ENCODE measurements around the gene RPGRIP1L.

RPGRIP1L gene

DNA sequence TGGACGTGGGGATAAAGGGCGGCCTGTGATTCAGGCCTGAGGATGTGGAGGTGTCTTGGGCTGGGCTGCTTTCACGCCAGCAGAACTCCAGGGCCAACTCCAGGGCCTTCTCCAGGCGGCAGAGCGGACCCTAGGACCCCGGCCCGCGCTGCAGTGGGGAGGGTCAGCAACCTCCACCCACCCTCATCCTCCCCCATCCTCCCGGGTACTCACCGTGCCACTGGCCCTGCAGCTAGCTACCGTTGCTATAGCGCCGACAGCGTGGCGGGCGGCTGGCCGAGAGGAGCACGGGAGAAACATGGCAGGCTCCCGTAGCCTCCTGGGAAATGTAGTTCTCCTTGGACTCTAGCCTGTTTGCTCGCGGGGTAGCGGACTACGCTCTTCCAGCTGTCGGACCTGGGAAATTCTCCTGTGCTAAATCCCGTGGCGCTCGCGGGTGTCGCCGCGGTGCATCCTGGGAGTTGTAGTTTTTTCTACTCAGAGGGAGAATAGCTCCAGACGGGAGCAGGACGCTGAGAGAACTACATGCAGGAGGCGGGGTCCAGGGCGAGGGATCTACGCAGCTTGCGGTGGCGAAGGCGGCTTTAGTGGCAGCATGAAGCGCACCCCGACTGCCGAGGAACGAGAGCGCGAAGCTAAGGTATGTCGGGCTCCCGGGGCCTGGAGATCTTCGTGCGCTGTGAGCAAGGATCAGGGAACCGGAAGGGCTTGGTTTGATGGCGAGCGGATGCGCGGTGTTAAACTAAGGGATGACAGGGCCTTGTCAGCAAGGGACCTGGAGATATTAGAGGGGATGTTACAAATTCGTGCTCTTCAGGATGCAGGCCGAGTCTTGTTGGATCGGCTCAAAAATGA, at the start of gene RPGRIP1L, which contains the start of gene FTO:
TSS of gene RPGRIP1L (minus strand) at position 270 of the 855 bp plus-strand sequence. CDS start 3,136 bp downstream, outside the sequence.
TSS of gene FTO (plus strand) at position 567 of the 855 bp plus-strand sequence.
- TF ChIP-seq CTCF (conservative IDR thresholded peaks at IDR 0.05; ENCODE audit: control insufficient read depth, insufficient read depth, low read depth, low read length): no peak
- peak; percentile 99 for DNase-seq (ENCODE audit: low read depth)
- peak within 1 kb of the TSS; percentile 66 for H3K4me3 ChIP-seq (ENCODE audit: control insufficient read depth, low read depth, low read length)

GRCh38 chr16:53753431-53753830, 49.8 kb upstream of the RPGRIP1L start:
- DNase-seq (ENCODE audit: low read depth): no peak
- no peak overlapping the region for H3K4me3 ChIP-seq (ENCODE audit: control insufficient read depth, low read depth, low read length)
- TF ChIP-seq CTCF (conservative IDR thresholded peaks at IDR 0.05; ENCODE audit: control insufficient read depth, insufficient read depth, low read depth, low read length): no peak

DNA sequence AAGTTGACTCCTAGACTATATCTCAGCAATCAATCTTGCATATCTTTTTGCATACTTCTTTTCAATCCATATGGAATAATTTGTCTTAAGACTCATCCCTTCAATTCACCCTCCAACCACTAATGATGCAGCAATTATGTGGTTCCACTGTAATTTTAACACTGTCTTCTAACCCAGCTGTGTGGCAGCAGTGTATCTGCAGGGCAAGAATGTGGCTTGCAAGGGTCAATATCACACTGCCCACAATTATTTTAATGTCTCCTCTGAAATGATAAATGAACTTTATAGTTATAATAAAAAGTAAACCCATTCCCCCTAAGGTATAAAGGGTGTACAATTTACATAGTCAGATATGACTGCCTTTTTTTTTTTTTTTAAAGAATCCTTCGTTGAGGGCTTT, 48.9 kb upstream of the RPGRIP1L start:
- no peak overlapping the region for H3K4me3 ChIP-seq (ENCODE audit: control insufficient read depth, low read depth, low read length)
- TF ChIP-seq CTCF (conservative IDR thresholded peaks at IDR 0.05; ENCODE audit: control insufficient read depth, insufficient read depth, low read depth, low read length): no peak
- DNase-seq (ENCODE audit: low read depth): no peak

DNA sequence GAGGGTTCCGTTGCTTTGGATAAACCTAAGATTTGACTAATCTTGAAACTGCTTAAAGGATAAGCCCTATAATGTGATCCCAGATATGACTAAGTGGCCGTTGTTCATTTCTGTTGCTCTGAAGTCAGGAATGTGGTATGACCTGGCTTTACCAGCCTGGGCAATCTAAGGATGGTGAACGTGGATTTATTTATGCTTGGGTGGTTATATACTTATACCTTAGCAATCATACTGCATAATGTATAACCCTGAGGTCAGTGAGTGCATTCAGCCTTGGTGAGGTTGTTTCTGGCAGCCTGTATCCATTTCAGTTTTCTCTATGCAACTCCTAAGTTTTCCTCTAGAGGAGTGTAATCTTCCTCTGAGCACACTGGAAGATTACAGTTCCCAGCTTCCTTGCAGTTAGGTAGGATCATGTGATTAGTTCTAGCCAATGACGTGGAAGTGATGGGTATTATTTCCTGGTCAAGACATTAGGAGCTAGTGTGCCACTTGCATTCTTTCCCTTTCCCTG, 42.2 kb upstream of the RPGRIP1L start:
- TF ChIP-seq CTCF (conservative IDR thresholded peaks at IDR 0.05; ENCODE audit: control insufficient read depth, insufficient read depth, low read depth, low read length): peak; percentile 32
- DNase-seq (ENCODE audit: low read depth): peak; percentile 51
- H3K4me3 ChIP-seq (ENCODE audit: control insufficient read depth, low read depth, low read length): no peak overlapping the region

GRCh38 chr16:53745086-53745485, 41.4 kb upstream of the RPGRIP1L start:
- H3K4me3 ChIP-seq (ENCODE audit: control insufficient read depth, low read depth, low read length): no peak overlapping the region
- TF ChIP-seq CTCF (conservative IDR thresholded peaks at IDR 0.05; ENCODE audit: control insufficient read depth, insufficient read depth, low read depth, low read length): no peak
- DNase-seq (ENCODE audit: low read depth): peak; percentile 45

DNA sequence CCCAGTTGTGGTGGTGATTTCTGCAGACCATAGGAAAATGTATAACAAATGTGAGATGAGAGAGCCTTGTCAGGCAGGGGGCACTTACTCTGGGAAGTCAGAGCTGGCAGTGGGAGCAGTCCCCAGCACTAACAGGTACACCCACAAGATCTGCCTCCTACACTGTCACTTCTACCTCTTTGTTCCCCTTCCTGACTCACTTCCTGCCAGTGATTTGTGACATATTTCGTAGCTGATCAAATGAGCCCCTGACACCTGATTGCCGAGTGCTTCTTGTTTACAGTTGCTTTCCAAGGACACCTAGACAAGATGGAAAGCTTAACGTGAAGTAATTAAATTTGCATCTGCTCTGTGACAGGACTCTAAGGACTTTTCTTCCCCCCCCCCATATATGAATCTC, 40.8 kb upstream of the RPGRIP1L start:
- no peak for TF ChIP-seq CTCF (conservative IDR thresholded peaks at IDR 0.05; ENCODE audit: control insufficient read depth, insufficient read depth, low read depth, low read length)
- DNase-seq (ENCODE audit: low read depth): no peak
- H3K4me3 ChIP-seq (ENCODE audit: control insufficient read depth, low read depth, low read length): no peak overlapping the region

Data from fibroblast of mammary gland (primary cell).